Measurements from ENCODE around the gene OTOA.
"Not testable (repeated sequence)": the region's sequence is repeated elsewhere in the genome, so short reads cannot be mapped to it uniquely, and the experiment has no call there.

Gene OTOA

GRCh38 chr16:21720533-21720932, 56.8 kb downstream of the OTOA start:
- H3K4me1 ChIP-seq: no peaks in the 10 kb centered on the region
- TF ChIP-seq CTCF (IDR thresholded peaks at IDR 0.05): no peak
- no peak overlapping the region for H3K27ac ChIP-seq
- intact Hi-C loops (cut with DNase I; ENCODE audit: low total_unique reads): no loop called here
- DNase-seq: no peak
- H3K4me3 ChIP-seq: no peak overlapping the region
- no peaks in the 10 kb centered on the region for H3K27me3 ChIP-seq
- no peaks in the 10 kb centered on the region for H3K36me3 ChIP-seq
- no peaks in the 10 kb centered on the region for H3K9me3 ChIP-seq

- Histone ChIP-seq H3K27ac (no peak overlapping the region), H3K36me3 (no peaks in the 10 kb centered on the region), H3K9me3 (no peaks in the 10 kb centered on the region), H3K27me3 (no peaks in the 10 kb centered on the region), H3K4me1 (no peaks in the 10 kb centered on the region), H3K4me3 (no peak overlapping the region)
- TF ChIP-seq CTCF (IDR thresholded peaks at IDR 0.05): no peak
- no peak for DNase-seq
- intact Hi-C loops (cut with DNase I; ENCODE audit: low total_unique reads): no loop called here
These were observed 59.1 kb downstream of the OTOA start for GRCh38 chr16:21722771-21723455.

GRCh38 chr16:21723532-21723931, 59.8 kb downstream of the OTOA start:
- no peaks in the 10 kb centered on the region for H3K36me3 ChIP-seq
- no peak overlapping the region for H3K27ac ChIP-seq
- DNase-seq: no peak
- no peaks in the 10 kb centered on the region for H3K4me1 ChIP-seq
- H3K4me3 ChIP-seq: no peak overlapping the region
- intact Hi-C loops (cut with DNase I; ENCODE audit: low total_unique reads): no loop called here
- TF ChIP-seq CTCF (IDR thresholded peaks at IDR 0.05): no peak
- no peaks in the 10 kb centered on the region for H3K27me3 ChIP-seq
- H3K9me3 ChIP-seq: no peaks in the 10 kb centered on the region

GRCh38 chr16:21727344-21727743, 63.6 kb downstream of the OTOA start:
- intact Hi-C loops (cut with DNase I; ENCODE audit: low total_unique reads): no loop called here
- H3K27me3 ChIP-seq: no peaks in the 10 kb centered on the region
- no peak overlapping the region for H3K27ac ChIP-seq

GRCh38 chr16:21731233-21731632, 67.5 kb downstream of the OTOA start:
- H3K4me1 ChIP-seq; H3K36me3 ChIP-seq; DNase-seq; H3K4me3 ChIP-seq; H3K27ac ChIP-seq; H3K27me3 ChIP-seq; H3K9me3 ChIP-seq; intact Hi-C loops (cut with DNase I; ENCODE audit: low total_unique reads): not testable (repeated sequence)

More at GRCh38 chr16:21727344-21727743, 63.6 kb downstream of the OTOA start:
- DNase-seq: no peak
- no peak for TF ChIP-seq CTCF (IDR thresholded peaks at IDR 0.05)
- Histone ChIP-seq H3K36me3 (no peaks in the 10 kb centered on the region), H3K9me3 (no peaks in the 10 kb centered on the region), H3K4me1 (no peaks in the 10 kb centered on the region), H3K4me3 (no peak overlapping the region)

- H3K4me3 ChIP-seq; intact Hi-C loops (cut with DNase I; ENCODE audit: low total_unique reads); H3K4me1 ChIP-seq; H3K27ac ChIP-seq; DNase-seq; H3K36me3 ChIP-seq; H3K27me3 ChIP-seq; H3K9me3 ChIP-seq: not testable (repeated sequence)
These were observed 76.9 kb downstream of the OTOA start for GRCh38 chr16:21740637-21741036.

GRCh38 chr16:21756192-21757079, 92.7 kb downstream of the OTOA start:
- H3K9me3 ChIP-seq; H3K27ac ChIP-seq; H3K36me3 ChIP-seq; H3K4me3 ChIP-seq; intact Hi-C loops (cut with DNase I; ENCODE audit: low total_unique reads); DNase-seq; H3K27me3 ChIP-seq; H3K4me1 ChIP-seq: not testable (repeated sequence)

- not testable (repeated sequence) for H3K4me3 ChIP-seq
These were observed 93.4 kb downstream of the OTOA start for GRCh38 chr16:21757080-21757671.

GRCh38 chr16:21768280-21768679, 104.5 kb downstream of the OTOA start:
- H3K36me3 ChIP-seq; H3K4me1 ChIP-seq; H3K4me3 ChIP-seq; H3K9me3 ChIP-seq; intact Hi-C loops (cut with DNase I; ENCODE audit: low total_unique reads); DNase-seq; H3K27ac ChIP-seq; H3K27me3 ChIP-seq: not testable (repeated sequence)

More at GRCh38 chr16:21757080-21757671, 93.4 kb downstream of the OTOA start:
- H3K27ac ChIP-seq; intact Hi-C loops (cut with DNase I; ENCODE audit: low total_unique reads); DNase-seq; H3K4me1 ChIP-seq; H3K27me3 ChIP-seq; H3K9me3 ChIP-seq; H3K36me3 ChIP-seq: not testable (repeated sequence)

- intact Hi-C loops (cut with DNase I; ENCODE audit: low total_unique reads); H3K4me1 ChIP-seq: not testable (repeated sequence)
These were observed 105.0 kb downstream of the OTOA start for GRCh38 chr16:21768810-21769209.

More at GRCh38 chr16:21768810-21769209, 105.0 kb downstream of the OTOA start:
- not testable (repeated sequence) for H3K4me3 ChIP-seq, H3K36me3 ChIP-seq, H3K27me3 ChIP-seq, DNase-seq, H3K9me3 ChIP-seq, H3K27ac ChIP-seq

Data from tibial artery (tissue), 4 donors.